ENCODE measurements around the gene ADAMTSL1. TPM values are rescaled to one million over a fixed set of nuclear protein-coding genes. Genes with fewer than 3 reads are reported as not detected.
A peak's percentile ranks its signal among the peaks of the same experiment; 100 is the strongest.

The ADAMTSL1 gene
- total RNA-seq, 8 experiments from 2014 or later, result 5.3 to 87.8 (median 11.5) TPM

DNA sequence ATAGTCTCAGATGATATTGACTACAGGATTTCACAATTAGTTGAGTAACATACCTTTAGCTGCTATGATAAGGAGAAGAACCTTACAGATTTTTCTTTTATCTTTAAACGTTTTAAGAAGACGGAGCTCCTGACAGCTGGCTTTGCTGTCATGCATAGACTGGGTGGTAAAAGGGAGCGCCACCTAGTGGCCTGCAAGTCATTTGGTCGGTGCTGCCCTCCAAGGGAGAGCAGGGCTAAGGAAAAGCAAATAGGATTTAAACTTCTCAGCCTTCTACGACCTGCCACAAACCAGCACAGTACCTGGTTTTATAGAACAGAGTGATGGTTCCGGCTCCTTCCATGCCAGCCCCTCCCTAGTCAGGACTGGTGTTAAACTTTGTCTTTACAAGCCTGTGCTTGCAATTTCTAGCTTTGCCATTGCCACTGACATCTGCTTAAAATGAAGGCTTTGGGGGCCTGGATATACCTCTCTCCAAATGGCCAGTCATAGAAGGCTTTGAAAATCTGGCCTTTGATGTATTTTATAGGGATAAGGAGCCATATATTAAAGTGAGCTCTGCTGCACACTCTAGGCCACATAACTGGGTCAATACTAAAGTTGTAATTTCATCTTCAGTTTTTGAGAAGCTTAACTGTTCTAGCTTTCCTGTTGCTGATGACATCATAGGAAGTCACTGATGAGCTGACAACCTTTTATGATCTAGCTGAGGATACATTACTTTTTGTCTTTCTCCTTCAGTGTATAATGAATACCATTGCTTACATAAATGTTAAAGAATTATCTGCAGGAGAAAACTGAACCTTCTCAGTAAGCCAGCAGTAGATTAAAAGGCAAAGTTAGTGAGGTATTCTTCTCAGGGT, 31.1 kb upstream of the ADAMTSL1 start:
- no peak overlapping the region for H3K4me3 ChIP-seq
- no peak overlapping the region for H3K27ac ChIP-seq
- peaks cover 8 to 15% of the 10 kb centered on the region in 2 donors for H3K4me1 ChIP-seq (replicated peaks in 1 of 2)
- 0 to 21% (median 2%) methylated on average over 1 to 6 of the region's 6 CpGs for WGBS, 10 experiments
- ATAC-seq (replicated peaks in 6 of 8), result peak; percentile 90 to 98 (median 94)
- in situ Hi-C loops (cut with MboI; ENCODE audit: low pct_unique_long_range_greater_than_20kb in 2 of 9, low sequenced_read_pairs in 9 of 9, unreplicated experiment in 9 of 9), result loop anchor here in 2 of 9 experiments (25.0 kb wide), 1 partner anchor 181 kb away; no protein-coding TSS in a partner anchor

- WGBS, 10 experiments, result 17 to 100% (median 82%) methylated on average over 1 to 4 of the region's 4 CpGs
- Histone ChIP-seq H3K27ac (no peak overlapping the region), H3K4me1 (replicated peaks in 1 of 2) (peaks cover 4 to 13% of the 10 kb centered on the region in 2 donors), H3K4me3 (no peak overlapping the region)
- peak in 1 of 8 experiments; percentile 13 for ATAC-seq (replicated peaks in 6 of 8)
- in situ Hi-C loops (cut with MboI; ENCODE audit: low pct_unique_long_range_greater_than_20kb in 2 of 9, low sequenced_read_pairs in 9 of 9, unreplicated experiment in 9 of 9), result loop anchor here in 2 of 9 experiments (25.0 kb wide), 1 partner anchor 185 kb away; no protein-coding TSS in a partner anchor
Observed at GRCh38 chr9:18447131-18447530, 26.8 kb upstream of the ADAMTSL1 start.

DNA sequence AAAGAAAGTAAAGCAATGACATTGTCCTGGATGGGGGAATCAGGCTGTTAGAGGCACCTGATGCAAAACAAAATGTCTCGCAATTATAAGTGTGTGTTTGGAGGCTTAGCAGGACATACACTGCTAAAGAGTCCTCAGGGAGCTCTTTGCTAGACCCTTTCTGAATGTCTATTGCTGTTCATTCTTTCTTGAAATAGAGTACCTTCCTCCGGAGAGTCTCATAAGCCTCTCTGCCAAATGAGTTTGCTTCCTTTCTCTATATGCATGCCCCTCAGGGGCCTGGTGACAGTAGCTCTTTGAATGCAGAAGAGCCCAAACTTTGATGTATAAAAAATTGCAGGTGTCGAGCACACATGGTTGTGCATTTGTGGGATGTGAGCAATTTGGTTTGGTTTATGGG, 26.4 kb upstream of the ADAMTSL1 start:
- 51 to 100% (median 86%) methylated on average over 1 to 3 of the region's 3 CpGs for WGBS, 10 experiments
- in situ Hi-C loops (cut with MboI; ENCODE audit: low pct_unique_long_range_greater_than_20kb in 2 of 9, low sequenced_read_pairs in 9 of 9, unreplicated experiment in 9 of 9), result loop anchor here in 2 of 9 experiments (25.0 kb wide), 1 partner anchor 185 kb away; no protein-coding TSS in a partner anchor
- ATAC-seq (replicated peaks in 6 of 8), result peak in 1 of 8 experiments; percentile 10
- no peak overlapping the region for H3K27ac ChIP-seq
- H3K4me1 ChIP-seq (replicated peaks in 1 of 2), result peaks cover 4 to 9% of the 10 kb centered on the region in 2 donors
- no peak overlapping the region for H3K4me3 ChIP-seq

- H3K27ac ChIP-seq, result no peak overlapping the region
- in situ Hi-C loops (cut with MboI; ENCODE audit: low pct_unique_long_range_greater_than_20kb in 2 of 9, low sequenced_read_pairs in 9 of 9, unreplicated experiment in 9 of 9), result loop anchor here in 2 of 9 experiments (25.0 kb wide), 1 partner anchor 186 kb away; no protein-coding TSS in a partner anchor
Observed at GRCh38 chr9:18448101-18448500, 25.9 kb upstream of the ADAMTSL1 start.

DNA sequence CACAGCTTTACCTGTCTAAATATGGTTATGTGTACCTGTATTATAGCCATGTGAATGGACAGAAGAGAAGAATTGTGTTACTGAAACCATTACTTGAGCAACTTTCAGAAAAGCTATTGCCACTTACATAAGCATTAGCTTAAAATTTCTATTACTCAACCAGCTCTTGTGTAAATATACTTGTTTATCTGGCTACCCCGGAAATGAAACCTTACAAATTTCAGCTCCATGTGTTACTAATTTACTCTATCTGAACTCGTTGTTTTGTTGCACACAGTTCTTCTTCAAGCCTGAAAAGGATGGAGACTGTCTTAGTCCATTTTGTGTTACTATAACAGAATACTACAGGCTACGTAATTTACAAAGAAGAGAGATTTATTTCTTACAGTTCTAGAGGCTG, 22.5 kb upstream of the ADAMTSL1 start:
- no peak overlapping the region for H3K27ac ChIP-seq
- no peak for ATAC-seq (replicated peaks in 6 of 8)
- 11 to 100% (median 82%) methylated on average over 1 to 3 of the region's 3 CpGs; no CpG with 5 or more reads in 1 of the 10 experiments for WGBS, 10 experiments
- peaks cover 4 to 9% of the 10 kb centered on the region in 2 donors for H3K4me1 ChIP-seq (replicated peaks in 1 of 2)
- in situ Hi-C loops (cut with MboI; ENCODE audit: low pct_unique_long_range_greater_than_20kb in 2 of 9, low sequenced_read_pairs in 9 of 9, unreplicated experiment in 9 of 9), result no loop called here
- H3K4me3 ChIP-seq, result no peak overlapping the region

More at GRCh38 chr9:18448101-18448500, 25.9 kb upstream of the ADAMTSL1 start:
- H3K4me1 ChIP-seq (replicated peaks in 1 of 2), result peaks cover 4 to 9% of the 10 kb centered on the region in 2 donors
- ATAC-seq (replicated peaks in 6 of 8), result no peak
- no peak overlapping the region for H3K4me3 ChIP-seq

DNA sequence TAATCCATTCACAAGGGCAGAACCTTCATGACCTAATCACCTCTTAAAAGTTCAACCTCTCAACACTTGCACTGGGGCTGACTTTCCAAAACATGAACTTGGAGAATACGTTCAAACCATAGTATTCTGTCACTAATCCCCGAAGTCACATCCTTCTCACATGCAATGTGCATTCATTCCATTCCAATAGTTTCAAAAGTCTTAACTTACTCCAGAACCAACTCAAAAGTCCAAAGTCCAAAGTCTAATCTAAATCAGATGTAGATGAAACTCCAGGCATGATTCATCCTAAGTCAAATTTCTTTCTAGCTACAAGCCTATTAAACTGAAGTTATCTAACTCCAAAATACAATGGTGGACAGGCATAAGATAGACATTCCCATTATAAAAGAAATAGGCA, 21.7 kb upstream of the ADAMTSL1 start:
- Histone ChIP-seq H3K4me1 (replicated peaks in 1 of 2) (peaks cover 4 to 9% of the 10 kb centered on the region in 2 donors), H3K27ac (no peak overlapping the region), H3K4me3 (no peak overlapping the region)
- in situ Hi-C loops (cut with MboI; ENCODE audit: low pct_unique_long_range_greater_than_20kb in 2 of 9, low sequenced_read_pairs in 9 of 9, unreplicated experiment in 9 of 9), result no loop called here
- no peak for ATAC-seq (replicated peaks in 6 of 8)
- WGBS, 10 experiments, result 0 to 100% (median 91%) methylated on average over 1 to 2 of the region's 2 CpGs; no CpG with 5 or more reads in 2 of the 10 experiments

GRCh38 chr9:18456624-18457237, 17.2 kb upstream of the ADAMTSL1 start:
- Histone ChIP-seq H3K4me3 (no peak overlapping the region), H3K27ac (no peak overlapping the region), H3K4me1 (replicated peaks in 1 of 2) (peaks cover 0 to 3% of the 10 kb centered on the region in 2 donors)
- in situ Hi-C loops (cut with MboI; ENCODE audit: low pct_unique_long_range_greater_than_20kb in 2 of 9, low sequenced_read_pairs in 9 of 9, unreplicated experiment in 9 of 9), result no loop called here
- 67 to 95% (median 89%) methylated on average over 2 to 4 of the region's 4 CpGs for WGBS, 10 experiments
- no peak for ATAC-seq (replicated peaks in 6 of 8)

DNA sequence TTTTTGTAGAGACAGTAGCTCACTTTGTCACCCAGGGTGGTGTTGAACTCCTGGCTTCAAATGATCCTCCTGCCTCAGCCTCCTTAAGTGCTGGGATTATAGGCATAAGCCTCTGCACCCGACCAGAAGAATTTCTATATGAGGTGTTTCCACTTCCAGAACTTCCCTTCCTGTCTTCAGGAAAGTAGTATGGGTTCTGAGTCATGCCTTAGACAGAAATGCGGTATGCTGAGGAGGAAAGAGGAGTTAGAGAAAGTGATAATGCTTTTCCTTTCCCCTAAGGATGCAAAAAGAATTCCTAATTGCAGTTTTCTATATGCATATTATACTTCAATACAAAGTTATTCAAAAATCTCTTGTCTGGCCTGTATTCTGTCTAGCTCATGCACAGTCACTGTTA, 16.4 kb upstream of the ADAMTSL1 start:
- Histone ChIP-seq H3K4me3 (no peak overlapping the region), H3K4me1 (replicated peaks in 1 of 2) (peaks cover 0 to 3% of the 10 kb centered on the region in 2 donors), H3K27ac (no peak overlapping the region)
- peak in 3 of 8 experiments; percentile 43 to 61 (median 52) for ATAC-seq (replicated peaks in 6 of 8)
- in situ Hi-C loops (cut with MboI; ENCODE audit: low pct_unique_long_range_greater_than_20kb in 2 of 9, low sequenced_read_pairs in 9 of 9, unreplicated experiment in 9 of 9), result no loop called here
- 0 to 100% (median 60%) methylated on average over 1 to 2 of the region's 2 CpGs; no CpG with 5 or more reads in 3 of the 10 experiments for WGBS, 10 experiments

DNA sequence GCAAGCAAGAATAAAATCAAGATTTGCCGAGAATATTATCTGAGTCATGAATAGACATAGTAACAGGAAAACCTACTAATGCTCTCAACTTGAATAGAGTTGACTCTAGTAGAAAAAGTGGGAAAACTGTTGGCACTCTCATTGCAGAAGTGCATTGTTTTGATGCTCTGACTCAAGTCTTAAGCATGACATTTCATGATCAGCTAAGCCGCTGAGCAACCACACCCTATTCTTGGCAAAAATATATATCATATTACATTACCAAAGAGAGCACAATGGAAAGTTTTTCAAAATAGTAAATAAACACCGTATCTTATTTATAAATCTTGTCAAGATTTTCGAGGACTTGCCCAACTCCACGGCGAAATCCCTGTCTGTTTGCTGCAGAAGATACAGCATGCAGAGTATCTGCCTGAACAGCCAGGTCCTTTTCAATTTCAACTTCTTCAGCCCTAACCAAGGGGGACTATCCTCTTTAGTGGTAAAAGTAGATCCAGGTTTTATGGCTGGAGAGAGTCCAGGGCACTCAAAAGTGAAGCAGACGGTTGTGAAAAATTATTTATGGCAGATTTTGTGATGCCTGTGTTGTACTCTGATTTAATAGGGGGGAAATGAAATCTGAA, 13.9 kb upstream of the ADAMTSL1 start:
- no peak overlapping the region for H3K4me3 ChIP-seq
- peaks cover 0 to 3% of the 10 kb centered on the region in 2 donors for H3K4me1 ChIP-seq (replicated peaks in 1 of 2)
- 0 to 100% (median 93%) methylated on average over 1 to 7 of the region's 7 CpGs for WGBS, 10 experiments
- in situ Hi-C loops (cut with MboI; ENCODE audit: low pct_unique_long_range_greater_than_20kb in 2 of 9, low sequenced_read_pairs in 9 of 9, unreplicated experiment in 9 of 9), result no loop called here
- no peak overlapping the region for H3K27ac ChIP-seq
- ATAC-seq (replicated peaks in 6 of 8), result peak in 3 of 8 experiments; percentile 73 to 88 (median 85)

GRCh38 chr9:18461496-18461895, 12.5 kb upstream of the ADAMTSL1 start:
- in situ Hi-C loops (cut with MboI; ENCODE audit: low pct_unique_long_range_greater_than_20kb in 2 of 9, low sequenced_read_pairs in 9 of 9, unreplicated experiment in 9 of 9), result no loop called here
- 29 to 100% (median 76%) methylated on average over 1 to 4 of the region's 4 CpGs; no CpG with 5 or more reads in 1 of the 10 experiments for WGBS, 10 experiments

DNA sequence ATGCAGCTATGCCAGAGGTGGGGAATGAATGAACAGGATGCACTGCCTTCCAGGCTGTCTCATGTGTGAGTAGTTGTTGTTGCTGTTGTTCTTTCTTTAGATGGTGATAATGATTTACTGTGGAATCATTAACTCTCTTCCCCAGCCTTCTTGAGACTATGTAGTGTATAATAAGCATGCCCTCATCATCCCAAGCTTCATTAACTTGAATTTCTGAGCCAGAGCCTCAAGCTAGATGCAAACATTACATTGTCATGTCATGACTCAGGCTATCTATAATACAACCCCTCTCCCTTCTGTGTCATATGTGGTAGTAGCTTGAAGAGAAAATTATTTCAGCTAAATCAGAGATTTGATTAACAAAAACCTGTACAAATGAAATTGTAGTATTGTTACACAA, 10.0 kb upstream of the ADAMTSL1 start:
- in situ Hi-C loops (cut with MboI; ENCODE audit: low pct_unique_long_range_greater_than_20kb in 2 of 9, low sequenced_read_pairs in 9 of 9, unreplicated experiment in 9 of 9), result no loop called here
- Histone ChIP-seq H3K4me3 (no peak overlapping the region), H3K27ac (no peak overlapping the region), H3K4me1 (replicated peaks in 1 of 2) (no peaks in the 10 kb centered on the region)
- peak in 5 of 8 experiments; percentile 86 to 97 (median 90) for ATAC-seq (replicated peaks in 6 of 8)

More at GRCh38 chr9:18461496-18461895, 12.5 kb upstream of the ADAMTSL1 start:
- Histone ChIP-seq H3K4me3 (no peak overlapping the region), H3K4me1 (replicated peaks in 1 of 2) (peaks cover 0 to 3% of the 10 kb centered on the region in 2 donors), H3K27ac (no peak overlapping the region)
- peak in 1 of 8 experiments; percentile 21 for ATAC-seq (replicated peaks in 6 of 8)

DNA sequence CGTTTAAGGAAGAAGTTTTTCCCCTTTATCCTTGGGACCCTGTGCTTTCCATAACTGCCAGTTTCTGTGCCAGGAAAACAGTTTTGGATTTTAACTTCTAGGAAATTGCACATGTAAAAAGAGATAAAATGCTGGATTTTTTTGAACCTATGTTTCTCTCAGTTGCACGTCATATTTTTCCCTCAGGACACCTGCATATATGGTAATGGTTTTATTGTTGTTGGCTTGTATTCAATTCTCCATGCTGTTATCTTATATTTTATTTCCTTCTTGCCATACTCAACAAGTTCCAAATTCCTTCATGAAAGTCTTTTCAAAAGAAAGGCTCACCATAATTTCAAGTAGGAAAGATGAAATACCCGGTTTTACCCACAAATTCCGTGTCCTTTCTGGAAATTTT, 7.9 kb upstream of the ADAMTSL1 start:
- ATAC-seq (replicated peaks in 6 of 8), result no peak
- in situ Hi-C loops (cut with MboI; ENCODE audit: low pct_unique_long_range_greater_than_20kb in 2 of 9, low sequenced_read_pairs in 9 of 9, unreplicated experiment in 9 of 9), result no loop called here
- Histone ChIP-seq H3K27ac (no peak overlapping the region), H3K4me1 (replicated peaks in 1 of 2) (no peaks in the 10 kb centered on the region), H3K4me3 (no peak overlapping the region)
- WGBS, 10 experiments, result 60 to 97% (median 80%) methylated on average over 1 to 4 of the region's 4 CpGs; no CpG with 5 or more reads in 1 of the 10 experiments

- peak in 1 of 8 experiments; percentile 21 for ATAC-seq (replicated peaks in 6 of 8)
- no peak overlapping the region for H3K4me3 ChIP-seq
- H3K27ac ChIP-seq, result no peak overlapping the region
- in situ Hi-C loops (cut with MboI; ENCODE audit: low pct_unique_long_range_greater_than_20kb in 2 of 9, low sequenced_read_pairs in 9 of 9, unreplicated experiment in 9 of 9), result no loop called here
- peaks cover 4 to 13% of the 10 kb centered on the region in 2 donors for H3K4me1 ChIP-seq (replicated peaks in 1 of 2)
- 0 to 100% (median 59%) methylated on average over 1 of the region's 1 CpG; no CpG with 5 or more reads in 2 of the 10 experiments for WGBS, 10 experiments
Observed at GRCh38 chr9:18467696-18468095, 6.3 kb upstream of the ADAMTSL1 start.
